Trophoblast cell (in vitro differentiated cells and primary cell): ENCODE results near the gene LDLRAD4.

ENCODE experiments used
- DNase-seq, 2 donors: peaks; one replicate each; pipeline ENCODE4 v3.0.0-alpha.2; 2016
- H2AFZ ChIP-seq: 2 replicates; pipeline ENCODE4 v1.6.1; 2013; ENCODE audit warnings: low read length, moderate library complexity, mild to moderate bottlenecking; ENCODE audit not compliant: insufficient read depth, poor library complexity
- H2AK5ac ChIP-seq: 2 replicates; pipeline ENCODE4 v1.6.1; 2013; ENCODE audit warnings: mild to moderate bottlenecking, low read length
- H2BK120ac ChIP-seq: 2 replicates; pipeline ENCODE4 v1.6.1; 2013; ENCODE audit warnings: low read length, mild to moderate bottlenecking, moderate library complexity; ENCODE audit not compliant: insufficient read depth, poor library complexity
- H2BK12ac ChIP-seq: 2 replicates; pipeline ENCODE4 v1.6.1; 2013; ENCODE audit warnings: mild to moderate bottlenecking, low read length, moderate library complexity
- H2BK5ac ChIP-seq: 2 replicates; pipeline ENCODE4 v1.6.1; 2013; ENCODE audit warnings: low read length, low read depth, moderate library complexity, mild to moderate bottlenecking; ENCODE audit not compliant: poor library complexity
- H3K14ac ChIP-seq: 2 replicates; pipeline ENCODE4 v1.6.1; 2013; ENCODE audit warnings: mild to moderate bottlenecking, low read length
- H3K18ac ChIP-seq: 2 replicates; pipeline ENCODE4 v1.6.1; 2013; ENCODE audit warnings: mild to moderate bottlenecking, low read length
- H3K23ac ChIP-seq: 2 replicates; pipeline ENCODE4 v1.6.1; 2013; ENCODE audit warnings: low read length
- H3K27ac ChIP-seq: 2 replicates; pipeline ENCODE4 v1.5.1; 2013; ENCODE audit warnings: low read depth, mild to moderate bottlenecking, inconsistent platforms, low read length, moderate library complexity
- H3K27me3 ChIP-seq: 2 replicates; pipeline ENCODE4 v1.6.1; 2013; ENCODE audit warnings: inconsistent platforms, mild to moderate bottlenecking, low read length, moderate library complexity; ENCODE audit not compliant: insufficient read depth
- H3K36me3 ChIP-seq, 2 experiments: 1 replicate in 1 of 2; 2 replicates in 1 of 2; pipeline ENCODE4 v1.6.1; 2013; ENCODE audit warnings: low read length in 2 of 2, mild to moderate bottlenecking in 2 of 2, moderate library complexity in 1 of 2; ENCODE audit not compliant: insufficient read depth in 2 of 2, control insufficient read depth in 1 of 2
- H3K4ac ChIP-seq: 2 replicates; pipeline ENCODE4 v1.6.1; 2013; ENCODE audit warnings: low read depth, mild to moderate bottlenecking, low read length, moderate library complexity
- H3K4me1 ChIP-seq, 2 experiments: 1 replicate in 1 of 2; 2 replicates in 1 of 2; pipeline ENCODE4 v1.6.1; 2013; ENCODE audit warnings: low read length in 2 of 2, mild to moderate bottlenecking in 2 of 2, moderate library complexity in 1 of 2; ENCODE audit not compliant: insufficient read depth in 2 of 2, control insufficient read depth in 1 of 2
- H3K4me2 ChIP-seq: 2 replicates; pipeline ENCODE4 v1.6.1; 2013; ENCODE audit warnings: inconsistent platforms, mild to moderate bottlenecking, low read length, moderate library complexity
- H3K4me3 ChIP-seq: 2 replicates; pipeline ENCODE4 v1.5.1; 2013; ENCODE audit warnings: mild to moderate bottlenecking, low read depth, low read length, inconsistent platforms
- H3K79me1 ChIP-seq: one replicate; pipeline ENCODE4 v1.6.1; 2013; ENCODE audit warnings: low read length
- H3K79me2 ChIP-seq: 2 replicates; pipeline ENCODE4 v1.6.1; 2013; ENCODE audit warnings: low read length, mild to moderate bottlenecking; ENCODE audit not compliant: control insufficient read depth, insufficient read depth, poor library complexity
- H3K9ac ChIP-seq: 2 replicates; pipeline ENCODE4 v1.6.1; 2013; ENCODE audit warnings: mild to moderate bottlenecking, low read length
- H3K9me3 ChIP-seq: 2 replicates; pipeline ENCODE4 v1.6.1; 2013; ENCODE audit warnings: low read depth, mild to moderate bottlenecking, control low read depth, inconsistent platforms, low read length; ENCODE audit not compliant: insufficient read depth
- H4K12ac ChIP-seq: 2 replicates; pipeline ENCODE4 v1.6.1; 2013; ENCODE audit warnings: low read depth, mild to moderate bottlenecking, low read length, moderate library complexity
- H4K8ac ChIP-seq: 2 replicates; pipeline ENCODE4 v1.6.1; 2013; ENCODE audit warnings: low read depth, mild to moderate bottlenecking, low read length, moderate library complexity
- H4K91ac ChIP-seq: one replicate; pipeline ENCODE4 v1.6.1; 2013; ENCODE audit warnings: low read depth, mild to moderate bottlenecking, low read length, moderate library complexity
- WGBS: extraction: QIAGEN DNeasy Blood & Tissue Kit; methylation state at CpG from one replicate; pipeline ENCODE4 v1.1.7; 2013; ENCODE audit warnings: missing lambda C conversion rate; ENCODE audit not compliant: insufficient read length, insufficient coverage; ENCODE audit errors: extremely low coverage; 5-methylcytosine and 5-hydroxymethylcytosine counted together

The LDLRAD4 gene

GRCh38 chr18:13387855-13388548 lies 169.4 kb downstream of the LDLRAD4 start:
- no peak overlapping the region for H3K14ac ChIP-seq
- no peak overlapping the region for H2BK5ac ChIP-seq
- no peaks in the 10 kb centered on the region for H3K79me2 ChIP-seq
- H3K9me3 ChIP-seq = peaks cover 1% of the 10 kb centered on the region
- H4K91ac ChIP-seq = no peak overlapping the region
- no peak overlapping the region for H3K18ac ChIP-seq
- H3K4me3 ChIP-seq = no peak overlapping the region
- H3K9ac ChIP-seq = no peak overlapping the region
- no peak overlapping the region for H3K4ac ChIP-seq
- no peak overlapping the region for H4K12ac ChIP-seq
- no peak overlapping the region for H2BK12ac ChIP-seq
- no peak overlapping the region for H2AFZ ChIP-seq
- H3K4me1 ChIP-seq = no peaks in the 10 kb centered on the region
- H3K23ac ChIP-seq = no peak overlapping the region
- H3K27me3 ChIP-seq = no peaks in the 10 kb centered on the region
- no peak for DNase-seq
- H3K4me2 ChIP-seq = no peak overlapping the region
- H4K8ac ChIP-seq = no peak overlapping the region
- H3K36me3 ChIP-seq = no peaks in the 10 kb centered on the region
- H3K79me1 ChIP-seq = no peaks in the 10 kb centered on the region
- H3K27ac ChIP-seq = no peak overlapping the region
- H2AK5ac ChIP-seq = no peak overlapping the region
- no peak overlapping the region for H2BK120ac ChIP-seq
- WGBS = no CpG with 5 or more reads among the region's 13 CpGs

DNA sequence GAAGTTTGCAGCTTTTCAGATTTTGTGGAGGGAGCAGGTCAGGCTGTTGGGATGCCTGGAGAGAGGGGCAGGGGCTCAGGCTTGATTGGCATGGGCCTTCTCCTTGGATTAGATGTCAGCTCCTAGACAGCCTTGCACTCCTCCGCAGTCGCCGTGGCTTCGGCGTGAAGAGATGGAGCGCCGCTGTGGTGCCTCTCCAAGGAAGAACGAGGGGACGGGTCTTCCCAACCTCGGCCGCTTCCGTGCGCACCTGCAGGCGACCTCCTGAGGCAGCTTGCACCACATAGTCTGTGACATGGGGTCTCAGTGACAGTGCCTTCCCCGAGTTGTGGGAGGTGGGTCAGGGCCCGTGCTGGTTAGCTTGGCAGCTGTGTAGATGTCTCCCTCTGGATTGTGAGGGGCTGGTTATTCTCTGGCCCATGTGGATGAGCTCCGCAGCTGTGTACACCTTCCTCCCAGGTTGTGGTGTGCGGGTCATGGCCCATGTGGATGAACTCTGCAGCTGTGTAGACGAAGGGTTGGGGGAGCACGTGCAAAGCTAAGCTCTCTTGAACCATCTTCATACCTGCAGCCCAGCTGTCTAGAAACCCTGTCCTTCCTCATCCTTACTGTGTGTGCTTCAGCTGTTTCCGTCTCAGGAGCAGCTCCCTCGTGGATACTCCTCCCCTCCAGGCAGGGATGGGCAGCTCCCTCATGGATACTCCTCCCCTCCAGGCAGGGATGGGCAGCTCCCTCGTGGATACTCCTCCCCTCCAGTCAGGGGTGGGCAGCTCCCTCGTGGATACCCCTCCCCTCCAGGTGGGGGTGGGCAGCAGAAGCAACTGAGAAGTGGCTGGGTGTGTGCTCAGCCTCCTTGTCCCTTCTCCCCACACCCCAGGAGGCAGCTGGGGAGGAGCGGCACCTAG lies 170.3 kb downstream of the LDLRAD4 start:
- Histone ChIP-seq H3K79me1 (no peaks in the 10 kb centered on the region), H3K4me3 (no peak overlapping the region), H4K12ac (no peak overlapping the region), H2AK5ac (no peak overlapping the region), H3K4ac (no peak overlapping the region), H3K27me3 (no peaks in the 10 kb centered on the region), H2BK120ac (no peak overlapping the region), H4K8ac (no peak overlapping the region), H3K9me3 (peaks cover 1% of the 10 kb centered on the region), H3K4me2 (no peak overlapping the region), H4K91ac (no peak overlapping the region), H3K18ac (no peak overlapping the region), H3K27ac (no peak overlapping the region), H3K4me1 (no peaks in the 10 kb centered on the region), H3K23ac (no peak overlapping the region), H2BK12ac (no peak overlapping the region), H2AFZ (no peak overlapping the region), H2BK5ac (no peak overlapping the region), H3K14ac (no peak overlapping the region), H3K79me2 (no peaks in the 10 kb centered on the region), H3K36me3 (no peaks in the 10 kb centered on the region), H3K9ac (no peak overlapping the region)
- no peak for DNase-seq
- WGBS = no CpG with 5 or more reads among the region's 25 CpGs

DNA sequence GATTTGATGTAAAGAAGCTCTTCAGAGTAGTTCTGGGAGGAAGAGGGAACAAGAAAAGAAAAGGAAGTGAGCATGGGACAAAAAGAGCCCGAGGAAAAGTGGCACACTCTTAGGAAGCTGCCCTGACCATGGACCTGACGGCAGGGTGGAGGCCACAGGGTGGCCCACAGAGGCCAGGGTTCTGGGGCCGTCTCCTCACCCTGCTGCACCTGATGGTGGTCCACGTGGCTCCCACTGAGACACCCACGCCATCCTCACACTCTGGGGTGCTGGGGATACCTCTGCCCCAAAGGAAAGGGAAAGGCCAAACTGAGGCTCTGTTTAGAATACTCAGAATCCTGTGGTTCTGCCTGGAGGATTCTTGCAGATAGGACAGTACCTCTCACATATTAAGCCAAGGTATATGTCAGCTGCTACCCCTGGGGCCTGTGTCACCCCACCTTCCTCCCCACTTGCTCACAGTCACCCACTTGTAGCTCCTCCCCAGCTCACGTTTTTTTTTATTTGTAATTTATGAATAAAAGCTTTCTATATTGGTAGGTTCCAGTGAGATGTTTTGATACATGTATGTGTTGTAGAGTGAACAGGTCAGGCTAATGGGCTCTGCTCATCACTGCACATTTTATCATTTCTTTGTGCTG lies 171.1 kb downstream of the LDLRAD4 start:
- Histone ChIP-seq H2AFZ (no peak overlapping the region), H3K79me2 (no peaks in the 10 kb centered on the region), H3K4me1 (no peaks in the 10 kb centered on the region), H4K8ac (no peak overlapping the region), H3K18ac (no peak overlapping the region), H3K23ac (no peak overlapping the region), H3K79me1 (no peaks in the 10 kb centered on the region), H3K14ac (no peak overlapping the region), H2BK12ac (no peak overlapping the region), H2BK120ac (no peak overlapping the region), H4K12ac (no peak overlapping the region), H3K27ac (no peak overlapping the region), H3K4ac (no peak overlapping the region), H3K27me3 (no peaks in the 10 kb centered on the region), H3K36me3 (no peaks in the 10 kb centered on the region), H3K9me3 (peaks cover 1% of the 10 kb centered on the region), H3K4me3 (no peak overlapping the region), H2BK5ac (no peak overlapping the region), H2AK5ac (no peak overlapping the region), H4K91ac (no peak overlapping the region), H3K4me2 (no peak overlapping the region), H3K9ac (no peak overlapping the region)
- WGBS = no CpG with 5 or more reads among the region's 6 CpGs
- DNase-seq = no peak

- Histone ChIP-seq H2AFZ (no peak overlapping the region), H2BK120ac (no peak overlapping the region), H3K36me3 (no peaks in the 10 kb centered on the region), H3K79me1 (no peaks in the 10 kb centered on the region), H4K12ac (no peak overlapping the region), H3K4me2 (no peak overlapping the region), H2BK12ac (no peak overlapping the region), H3K14ac (no peak overlapping the region), H4K91ac (no peak overlapping the region), H3K79me2 (no peaks in the 10 kb centered on the region), H3K4me3 (no peak overlapping the region), H4K8ac (no peak overlapping the region), H3K18ac (no peak overlapping the region), H2AK5ac (no peak overlapping the region), H3K27ac (no peak overlapping the region), H3K27me3 (no peaks in the 10 kb centered on the region), H3K23ac (no peak overlapping the region), H3K9ac (no peak overlapping the region), H3K9me3 (peaks cover 1% of the 10 kb centered on the region), H2BK5ac (no peak overlapping the region), H3K4me1 (no peaks in the 10 kb centered on the region), H3K4ac (no peak overlapping the region)
- DNase-seq = no peak
- WGBS = no CpG with 5 or more reads among the region's 12 CpGs
Measured at GRCh38 chr18:13390196-13390595, 171.6 kb downstream of the LDLRAD4 start.
